HEK293 (cell line): ENCODE results near the gene PFN2.

Experiments used
- TF ChIP-seq, protein P1 (sequence below): fragments of 450-650 bp; formaldehyde crosslinking; IDR thresholded peaks from 2 replicates; pipeline ENCODE4 v1.5.1; 2017; ENCODE audit warnings: missing biosample characterization, mild to moderate bottlenecking, missing genetic modification characterization, moderate library complexity
- TF ChIP-seq, protein P2 (sequence below): fragments of 450-650 bp; formaldehyde crosslinking; IDR thresholded peaks from 2 replicates; pipeline ENCODE4 v1.5.1; 2016; ENCODE audit warnings: missing biosample characterization, missing genetic modification characterization

DNA sequence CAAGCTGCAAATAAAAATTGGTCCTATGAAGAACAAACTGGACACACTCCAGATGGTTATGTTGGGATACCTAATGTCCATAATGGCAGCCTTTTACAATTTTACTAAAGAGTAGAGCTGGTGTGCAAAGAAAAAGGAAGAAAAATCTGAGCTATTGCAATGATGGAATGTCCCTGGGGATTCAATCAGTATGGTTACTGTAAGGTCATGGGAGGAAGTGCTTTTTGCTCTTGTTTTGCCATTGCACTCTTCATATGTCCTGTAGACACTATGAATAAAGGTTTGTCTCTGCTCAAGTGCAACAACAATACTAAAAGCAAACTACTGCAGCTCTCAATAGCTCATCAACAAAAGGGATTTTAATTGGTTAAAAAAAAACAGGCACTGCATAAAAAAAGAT, 5.4 kb downstream of the PFN2 start:
- TF ChIP-seq, protein P1, sequence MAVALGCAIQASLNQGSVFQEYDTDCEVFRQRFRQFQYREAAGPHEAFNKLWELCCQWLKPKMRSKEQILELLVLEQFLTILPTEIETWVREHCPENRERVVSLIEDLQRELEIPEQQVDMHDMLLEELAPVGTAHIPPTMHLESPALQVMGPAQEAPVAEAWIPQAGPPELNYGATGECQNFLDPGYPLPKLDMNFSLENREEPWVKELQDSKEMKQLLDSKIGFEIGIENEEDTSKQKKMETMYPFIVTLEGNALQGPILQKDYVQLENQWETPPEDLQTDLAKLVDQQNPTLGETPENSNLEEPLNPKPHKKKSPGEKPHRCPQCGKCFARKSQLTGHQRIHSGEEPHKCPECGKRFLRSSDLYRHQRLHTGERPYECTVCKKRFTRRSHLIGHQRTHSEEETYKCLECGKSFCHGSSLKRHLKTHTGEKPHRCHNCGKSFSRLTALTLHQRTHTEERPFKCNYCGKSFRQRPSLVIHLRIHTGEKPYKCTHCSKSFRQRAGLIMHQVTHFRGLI (tag by site-specific recombination) = no peak
- TF ChIP-seq, protein P2, sequence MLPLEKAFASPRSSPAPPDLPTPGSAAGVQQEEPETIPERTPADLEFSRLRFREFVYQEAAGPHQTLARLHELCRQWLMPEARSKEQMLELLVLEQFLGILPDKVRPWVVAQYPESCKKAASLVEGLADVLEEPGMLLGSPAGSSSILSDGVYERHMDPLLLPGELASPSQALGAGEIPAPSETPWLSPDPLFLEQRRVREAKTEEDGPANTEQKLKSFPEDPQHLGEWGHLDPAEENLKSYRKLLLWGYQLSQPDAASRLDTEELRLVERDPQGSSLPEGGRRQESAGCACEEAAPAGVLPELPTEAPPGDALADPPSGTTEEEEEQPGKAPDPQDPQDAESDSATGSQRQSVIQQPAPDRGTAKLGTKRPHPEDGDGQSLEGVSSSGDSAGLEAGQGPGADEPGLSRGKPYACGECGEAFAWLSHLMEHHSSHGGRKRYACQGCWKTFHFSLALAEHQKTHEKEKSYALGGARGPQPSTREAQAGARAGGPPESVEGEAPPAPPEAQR (tag by site-specific recombination) = no peak
